ENCODE results near the gene RAP1A. TPM values are rescaled to one million over a fixed set of nuclear protein-coding genes. Genes with fewer than 3 reads are reported as not detected.

RAP1A gene
- total and polyA plus RNA-seq, 2 donors (not counting 3 experiments of a cell fraction or from before 2014, with no cell fraction given): 17.8 to 56.4 TPM

GRCh38 chr1:111736548-111737215, 117.1 kb downstream of the RAP1A start:
- FAIRE-seq: peak; percentile 26
- peak; percentile 24 for DNase-seq (ENCODE audit: low read depth, low spot score)
- dilution Hi-C loops (cut with MboI; ENCODE audit: extremely low pct_ligation_motif_present, low sequenced_read_pairs): no loop called here

More at GRCh38 chr1:111736548-111737215, 117.1 kb downstream of the RAP1A start:
- no peaks in the 10 kb centered on the region for H4K20me1 ChIP-seq (replicated peaks; ENCODE audit: control insufficient read depth, extremely low read depth, insufficient read depth, low read length)
- no peak overlapping the region for H3K4me3 ChIP-seq (replicated peaks in 1 of 3; ENCODE audit: insufficient read depth in 1 of 3, low read depth in 1 of 3, low read length in 3 of 3)
- no peaks in the 10 kb centered on the region for H3K79me2 ChIP-seq (ENCODE audit: control insufficient read depth, insufficient read depth, low read length)
- no peak overlapping the region for H3K4me2 ChIP-seq (ENCODE audit: insufficient read depth, low read length)
- no peaks in the 10 kb centered on the region for H3K36me3 ChIP-seq (ENCODE audit: control insufficient read depth in 2 of 2, extremely low read depth in 1 of 2, insufficient read depth in 2 of 2, low read length in 2 of 2)
- no TSS peak for BruUV-seq (replicated peaks)
- H3K9me1 ChIP-seq (replicated peaks; ENCODE audit: control insufficient read depth, extremely low read depth, insufficient read depth, low read length): no peaks in the 10 kb centered on the region
- no peak for TF ChIP-seq CTCF (IDR thresholded peaks at IDR 0.05; ENCODE audit: extremely low read depth in 1 of 2, insufficient read depth in 1 of 2, low read depth in 1 of 2, low read length in 2 of 2)
- TF ChIP-seq, protein P1, sequence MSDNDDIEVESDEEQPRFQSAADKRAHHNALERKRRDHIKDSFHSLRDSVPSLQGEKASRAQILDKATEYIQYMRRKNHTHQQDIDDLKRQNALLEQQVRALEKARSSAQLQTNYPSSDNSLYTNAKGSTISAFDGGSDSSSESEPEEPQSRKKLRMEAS (IDR thresholded peaks at IDR 0.05; ENCODE audit: insufficient read depth, insufficient read length): no peak
- TF ChIP-seq FOS (IDR thresholded peaks at IDR 0.05; ENCODE audit: borderline replicate concordance, insufficient read depth, low read length): no peak
- H3K27ac ChIP-seq (ENCODE audit: insufficient read depth, low read depth, low read length): no peak overlapping the region
- intact Hi-C loops (cut with micrococcal nuclease): loop anchor here (10.0 kb wide), 1 partner anchor 772 kb away; the partner anchor contains the start of gene LRIF1
- H3K9me3 ChIP-seq (replicated peaks; ENCODE audit: control insufficient read depth, insufficient read depth, low read length): no peaks in the 10 kb centered on the region
- no peak overlapping the region for H2AFZ ChIP-seq (ENCODE audit: low read depth, low read length)
- no peak overlapping the region for H3K9ac ChIP-seq (replicated peaks; ENCODE audit: extremely low read depth, insufficient read depth, low read length)
- CTCF ChIA-PET: interaction anchor here (0.9 to 6.2 kb wide), 8 partner anchors 9 to 229 kb away, joined by 3 to 66 read pairs (median 6); no protein-coding TSS in a partner anchor
- POLR2A ChIA-PET: no interaction called here
- H3K27me3 ChIP-seq (ENCODE audit: control insufficient read depth in 2 of 2, insufficient read depth in 2 of 2, low read length in 2 of 2): peaks cover 4 to 6% of the 10 kb centered on the region in 2 experiments
- peaks cover 44% of the 10 kb centered on the region for H3K4me1 ChIP-seq (ENCODE audit: control insufficient read depth, extremely low read depth, insufficient read depth, low read length)
